Psoas muscle (tissue), 8 donors: ENCODE data around the gene PPP2R3B. TPM values are rescaled to one million over a fixed set of nuclear protein-coding genes. Genes with fewer than 3 reads are reported as not detected.

Source experiments
- ATAC-seq, 4 donors: fragments of 200-7000 bp; cut with Tn5 transposase; one replicate each; pipeline ENCODE4 v1.9.1; 2020; ENCODE audit warnings: moderate library complexity in 3 of 4, mild to moderate bottlenecking in 2 of 4
- DNase-seq, 2 donors: peaks; one replicate each; pipeline ENCODE4 v3.0.0-alpha.2; 2020
- H3K27ac ChIP-seq: fragments of 200-600 bp; one replicate; pipeline ENCODE4 v1.8.0; 2022
- H3K27me3 ChIP-seq, 3 donors: fragments of 200-600 bp in 1 of 3; one replicate each; pipeline versions ENCODE4 v1.6.1 to v1.8.0; 2013 to 2022; ENCODE audit warnings: low read length in 2 of 3, mild to moderate bottlenecking in 2 of 3, moderate library complexity in 1 of 3; ENCODE audit not compliant: insufficient read depth in 3 of 3
- H3K36me3 ChIP-seq, 2 donors: fragments of 200-600 bp in 1 of 2; one replicate each; pipeline versions ENCODE4 v1.6.1 to v1.8.0; 2013 to 2022; ENCODE audit warnings: low read depth in 1 of 2, mild to moderate bottlenecking in 1 of 2, moderate library complexity in 1 of 2; ENCODE audit not compliant: insufficient read depth in 1 of 2
- H3K4me1 ChIP-seq: fragments of 200-600 bp; one replicate; pipeline ENCODE4 v1.8.0; 2022
- H3K4me3 ChIP-seq: fragments of 200-600 bp; one replicate; pipeline ENCODE4 v1.8.0; 2022; ENCODE audit warnings: mild to moderate bottlenecking
- H3K9me3 ChIP-seq: fragments of 200-600 bp; one replicate; pipeline ENCODE4 v1.8.0; 2022
- WGBS, 3 donors: extraction: QIAGEN DNeasy Blood & Tissue Kit; methylation state at CpG; one replicate each; pipeline versions ENCODE4 v1.1.6 to v1.1.7; 2013; 5-methylcytosine and 5-hydroxymethylcytosine counted together
- intact Hi-C, 2 donors: fragments of 100-400 bp; cut with DNase I; formaldehyde crosslinking; loops; one replicate each; pipeline versions ENCODE4 v1.11.0 to v1.14.2; 2022
- polyA plus RNA-seq, 3 donors: library from polyadenylated mRNA; stranded (reverse); fragments of 200-250 nt; gene quantifications; one replicate each; pipeline ENCODE4 v1.2.3, GENCODE V29; 2013
- total RNA-seq, 4 donors: library from RNA; stranded (reverse); fragmentation: NEBNext Ultra II Directional in 2 of 4; extraction: Animal tissue kit (Norgen Biotek cat#: 25700) in 2 of 4; gene quantifications; one replicate each; pipeline versions ENCODE4 v1.2.1 to v1.2.4, GENCODE V29; 2021 to 2023
- TF ChIP-seq, protein P1 (sequence below): fragments of 200-600 bp; IDR thresholded peaks from one replicate; pipeline ENCODE4 v1.8.0; 2022; ENCODE audit warnings: antibody characterized with exemption
- donor health status: healthy with polysubstance abuse.
- donor health status: DM: no; HTN: no; CAD: no; lungs with moderate emphysema.
- donor health status: Bipolar disorder and iron deficiency.
- donor health status: healthy.
- donor health status: DM: yes; HTN: yes; CAD: no.
- donor health status: DM: no; HTN: no; CAD: no.
- donor health status: DM: no; HTN: no; CAD: no.
- donor health status: DM: yes; HTN: yes; CAD: no.

PPP2R3B gene
- total and polyA plus RNA-seq, 7 donors, result 32.3 to 156 (median 77.2) TPM

DNA sequence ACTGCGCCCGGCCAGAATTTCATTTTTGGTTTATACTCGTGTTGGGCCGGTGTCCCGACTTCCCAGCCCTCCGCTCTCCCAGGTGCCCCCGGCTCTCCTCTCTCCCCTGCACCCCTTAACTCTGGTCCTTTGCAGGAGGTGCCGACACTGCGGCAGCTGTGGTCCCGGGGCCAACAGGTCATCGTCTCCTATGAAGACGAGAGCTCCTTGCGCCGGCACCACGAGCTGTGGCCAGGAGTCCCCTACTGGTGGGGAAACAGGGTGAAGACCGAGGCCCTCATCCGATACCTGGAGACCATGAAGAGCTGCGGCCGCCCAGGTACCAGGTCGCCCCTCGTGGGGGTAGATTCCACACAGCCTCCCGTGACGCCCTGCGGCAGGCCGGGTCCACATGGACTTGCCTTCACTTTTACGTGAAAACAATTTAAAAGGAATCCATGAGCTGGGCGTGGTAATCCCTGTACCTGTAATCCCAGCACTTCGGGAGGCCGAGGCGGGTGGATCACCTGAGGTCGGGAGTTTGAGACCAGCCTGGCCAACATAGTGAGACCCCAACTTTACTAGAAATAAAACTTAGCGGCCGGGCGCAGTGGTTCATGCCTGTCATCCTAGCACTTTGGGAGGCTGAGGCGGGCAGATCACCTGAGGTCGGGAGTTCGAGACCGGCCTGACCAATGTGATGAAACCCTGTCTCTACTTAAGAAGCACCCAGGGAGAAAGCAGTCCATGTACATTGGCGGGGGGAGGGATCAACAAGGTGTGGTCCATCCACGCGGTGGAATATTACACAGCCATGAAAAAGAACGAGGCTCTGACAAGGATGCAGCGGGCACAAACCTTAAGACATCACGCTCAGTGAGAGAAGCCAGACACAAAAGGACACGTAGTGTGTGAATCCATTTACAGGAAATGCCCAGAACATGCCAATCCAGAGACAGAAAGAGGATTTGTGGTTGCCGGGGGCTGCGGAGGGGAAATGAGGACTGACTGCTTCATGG lies 93.5 kb downstream of the PPP2R3B start:
- Histone ChIP-seq H3K36me3 (peaks cover 3 to 58% of the 10 kb centered on the region in 2 donors), H3K4me1 (no peaks in the 10 kb centered on the region), H3K27me3 (no peaks in the 10 kb centered on the region), H3K4me3 (no peak overlapping the region), H3K9me3 (no peaks in the 10 kb centered on the region), H3K27ac (no peak overlapping the region)
- no peak for DNase-seq
- ATAC-seq, result no peak
- TF ChIP-seq, protein P1, sequence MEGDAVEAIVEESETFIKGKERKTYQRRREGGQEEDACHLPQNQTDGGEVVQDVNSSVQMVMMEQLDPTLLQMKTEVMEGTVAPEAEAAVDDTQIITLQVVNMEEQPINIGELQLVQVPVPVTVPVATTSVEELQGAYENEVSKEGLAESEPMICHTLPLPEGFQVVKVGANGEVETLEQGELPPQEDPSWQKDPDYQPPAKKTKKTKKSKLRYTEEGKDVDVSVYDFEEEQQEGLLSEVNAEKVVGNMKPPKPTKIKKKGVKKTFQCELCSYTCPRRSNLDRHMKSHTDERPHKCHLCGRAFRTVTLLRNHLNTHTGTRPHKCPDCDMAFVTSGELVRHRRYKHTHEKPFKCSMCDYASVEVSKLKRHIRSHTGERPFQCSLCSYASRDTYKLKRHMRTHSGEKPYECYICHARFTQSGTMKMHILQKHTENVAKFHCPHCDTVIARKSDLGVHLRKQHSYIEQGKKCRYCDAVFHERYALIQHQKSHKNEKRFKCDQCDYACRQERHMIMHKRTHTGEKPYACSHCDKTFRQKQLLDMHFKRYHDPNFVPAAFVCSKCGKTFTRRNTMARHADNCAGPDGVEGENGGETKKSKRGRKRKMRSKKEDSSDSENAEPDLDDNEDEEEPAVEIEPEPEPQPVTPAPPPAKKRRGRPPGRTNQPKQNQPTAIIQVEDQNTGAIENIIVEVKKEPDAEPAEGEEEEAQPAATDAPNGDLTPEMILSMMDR, result no peak
- intact Hi-C loops, result no loop called here
- WGBS, 3 donors, result 97 to 98% (median 98%) methylated on average over 47 of the region's 47 CpGs

DNA sequence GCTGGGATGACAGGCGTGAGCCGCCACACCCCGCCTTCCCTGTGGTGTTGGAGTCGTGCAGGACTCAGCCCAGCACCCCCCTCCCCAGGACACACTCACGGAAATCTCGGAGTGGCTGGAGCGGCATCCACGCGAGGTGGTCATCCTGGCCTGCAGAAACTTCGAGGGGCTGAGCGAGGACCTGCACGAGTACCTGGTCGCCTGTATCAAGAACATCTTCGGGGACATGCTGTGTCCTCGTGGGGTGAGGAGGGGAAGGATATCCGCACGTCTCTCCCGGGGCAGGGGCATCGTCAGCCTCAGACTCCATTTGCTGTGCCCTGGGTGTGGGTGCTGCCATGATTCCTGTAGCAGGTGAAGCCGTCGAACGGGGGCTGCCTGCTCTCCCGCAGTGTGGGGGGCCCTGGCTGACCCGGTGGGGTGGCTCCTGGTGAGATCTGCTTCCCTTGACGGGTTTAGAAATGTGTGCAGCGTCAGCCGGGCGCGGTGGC lies 95.3 kb downstream of the PPP2R3B start:
- intact Hi-C loops, result no loop called here
- Histone ChIP-seq H3K4me3 (no peak overlapping the region), H3K36me3 (peaks cover 0 to 63% of the 10 kb centered on the region in 2 donors), H3K4me1 (no peaks in the 10 kb centered on the region), H3K9me3 (no peaks in the 10 kb centered on the region), H3K27me3 (no peaks in the 10 kb centered on the region), H3K27ac (no peak overlapping the region)
- DNase-seq (no peak), ATAC-seq (no peak)
- 98% methylated on average over 29 of the region's 29 CpGs for WGBS, 3 donors
- TF ChIP-seq, protein P1, result no peak

DNA sequence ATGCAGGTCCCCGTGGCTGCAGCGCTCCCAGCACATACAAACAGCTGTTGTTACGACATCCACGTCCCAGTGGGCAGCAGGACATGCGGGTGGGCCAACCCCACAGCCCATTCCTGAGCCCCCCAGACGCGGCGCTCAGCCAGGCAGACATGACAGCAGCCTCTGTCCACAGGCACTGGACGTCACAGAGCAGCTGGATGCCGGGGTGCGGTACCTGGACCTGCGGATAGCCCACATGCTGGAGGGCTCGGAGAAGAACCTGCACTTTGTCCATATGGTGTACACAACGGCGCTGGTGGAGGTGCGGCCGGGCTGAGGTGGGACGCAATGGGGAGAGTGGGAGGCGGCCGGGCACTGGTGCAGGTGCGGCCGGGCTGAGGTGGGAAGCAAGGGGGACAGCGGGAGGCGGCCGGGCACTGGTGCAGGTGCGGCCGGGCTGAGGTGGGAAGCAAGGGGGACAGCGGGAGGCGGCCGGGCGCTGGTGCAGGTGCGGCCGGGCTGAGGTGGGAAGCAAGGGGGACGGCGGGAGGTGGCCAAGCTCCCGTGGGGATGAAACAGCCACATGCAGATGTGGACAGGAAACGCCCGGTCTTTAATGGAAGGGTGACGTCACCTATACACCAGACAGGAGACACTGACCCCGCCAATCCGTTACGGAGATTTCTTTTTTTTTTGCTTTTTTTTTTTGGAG lies 96.1 kb downstream of the PPP2R3B start:
- Histone ChIP-seq H3K27me3 (no peaks in the 10 kb centered on the region), H3K4me1 (no peaks in the 10 kb centered on the region), H3K36me3 (peaks cover 0 to 60% of the 10 kb centered on the region in 2 donors), H3K27ac (no peak overlapping the region), H3K9me3 (no peaks in the 10 kb centered on the region), H3K4me3 (no peak overlapping the region)
- no peak for ATAC-seq
- DNase-seq, result no peak
- TF ChIP-seq, protein P1, result no peak
- intact Hi-C loops, result no loop called here
- 92 to 96% (median 95%) methylated on average over 35 to 42 of the region's 42 CpGs for WGBS, 3 donors

DNA sequence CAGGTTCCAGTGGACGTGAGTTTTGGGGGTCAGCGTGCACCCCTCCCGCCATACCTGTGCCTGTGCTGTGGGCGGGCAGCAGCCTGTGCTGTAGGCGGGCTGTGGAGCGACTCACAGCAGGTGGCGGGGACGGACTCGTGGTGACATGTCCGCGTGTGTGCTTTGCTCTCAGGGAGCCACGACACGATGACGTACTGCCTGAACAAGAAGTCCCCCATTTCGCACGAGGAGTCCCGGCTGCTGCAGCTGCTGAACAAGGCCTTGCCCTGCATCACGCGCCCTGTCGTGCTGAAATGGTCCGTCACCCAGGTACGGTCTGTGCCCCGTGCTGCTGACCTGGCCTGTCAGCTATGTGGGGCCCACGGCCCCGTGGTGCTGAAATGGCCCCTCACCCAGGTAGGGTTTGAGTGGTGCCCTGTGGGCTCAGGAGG lies 98.1 kb downstream of the PPP2R3B start:
- 96 to 97% (median 96%) methylated on average over 25 of the region's 25 CpGs for WGBS, 3 donors
- Histone ChIP-seq H3K27me3 (no peaks in the 10 kb centered on the region), H3K9me3 (no peaks in the 10 kb centered on the region), H3K4me3 (no peak overlapping the region), H3K27ac (no peak overlapping the region), H3K36me3 (peaks cover 0 to 58% of the 10 kb centered on the region in 2 donors), H3K4me1 (no peaks in the 10 kb centered on the region)
- intact Hi-C loops, result no loop called here
- TF ChIP-seq, protein P1, result no peak
- DNase-seq (no peak), ATAC-seq (no peak)
